Smooth muscle cell (in vitro differentiated cells): ENCODE results near the gene UBE2J2. TPM values are rescaled to one million over a fixed set of nuclear protein-coding genes. Genes with fewer than 3 reads are reported as not detected.

Experiments used
- DNase-seq: peaks from one replicate; lab custom pipeline; 2025; ENCODE audit not compliant: unreplicated experiment; lab: John Stamatoyannopoulos, UW
- H2AFZ ChIP-seq: fragments of 200-600 bp; sonication (generic); 2 replicates; pipeline ENCODE4 v1.6.0; 2016; ENCODE audit warnings: antibody characterized with exemption, low read depth, mild to moderate bottlenecking
- H3F3A ChIP-seq: fragments of 200-600 bp; sonication (generic); 2 replicates; pipeline ENCODE4 v1.6.0; 2017; ENCODE audit warnings: antibody characterized with exemption, low read depth
- H3K27ac ChIP-seq: fragments of 200-600 bp; sonication (generic); 2 replicates; pipeline ENCODE4 v1.5.1; 2016; ENCODE audit warnings: low read depth, mild to moderate bottlenecking
- H3K27me3 ChIP-seq: fragments of 200-600 bp; sonication (generic); 2 replicates; pipeline ENCODE4 v1.6.1; 2016; ENCODE audit warnings: low read depth, mild to moderate bottlenecking
- H3K36me3 ChIP-seq: fragments of 200-600 bp; sonication (generic); 2 replicates; pipeline ENCODE4 v1.5.1; 2016; ENCODE audit warnings: low read depth
- H3K4me1 ChIP-seq: fragments of 200-600 bp; sonication (generic); 2 replicates; pipeline ENCODE4 v1.5.1; 2016; ENCODE audit warnings: low read depth
- H3K4me2 ChIP-seq: fragments of 200-600 bp; sonication (generic); 2 replicates; pipeline ENCODE4 v1.6.0; 2016; ENCODE audit warnings: mild to moderate bottlenecking
- H3K4me3 ChIP-seq: fragments of 200-600 bp; sonication (generic); 2 replicates; pipeline ENCODE4 v1.5.1; 2016; ENCODE audit warnings: mild to moderate bottlenecking
- H3K79me2 ChIP-seq: fragments of 200-600 bp; sonication (generic); 2 replicates; pipeline ENCODE4 v1.6.0; 2016; ENCODE audit warnings: low read depth, mild to moderate bottlenecking
- H3K9ac ChIP-seq: fragments of 200-600 bp; sonication (generic); 2 replicates; pipeline ENCODE4 v1.6.0; 2016; ENCODE audit warnings: low read depth
- H3K9me3 ChIP-seq: fragments of 200-600 bp; sonication (generic); replicated peaks from 2 replicates; pipeline ENCODE4 v1.5.1; 2016; ENCODE audit warnings: low read depth
- H4K20me1 ChIP-seq: fragments of 200-600 bp; sonication (generic); 2 replicates; pipeline ENCODE4 v1.6.0; 2016; ENCODE audit warnings: low read depth
- WGBS: methylation state at CpG from one replicate; pipeline ENCODE4 v1.1.7; 2016; ENCODE audit warnings: low lambda C conversion rate; 5-methylcytosine and 5-hydroxymethylcytosine counted together
- polyA plus RNA-seq: library from polyadenylated mRNA; unstranded; fragments of >200 nt; fragmentation: Nextera tagmentation; extraction: Ambion mirVana; gene quantifications from 2 replicates; pipeline ENCODE4 v1.2.1, GENCODE V29; 2016
- total RNA-seq: library from RNA; depleted of rRNA; stranded (reverse); fragments of >200 nt; gene quantifications from 2 replicates; pipeline ENCODE4 v1.2.3, GENCODE V29; 2014
- TF ChIP-seq, protein P1 (sequence below): fragments of 200-600 bp; sonication (generic); IDR thresholded peaks from 2 replicates; pipeline ENCODE4 v1.5.1; 2017; ENCODE audit warnings: borderline replicate concordance, mild to moderate bottlenecking, antibody characterized with exemption; ENCODE audit not compliant: insufficient read depth, poor library complexity, severe bottlenecking

UBE2J2 gene
- total RNA-seq, result 20.5 and 30.2 TPM in 2 replicates
- 72.9 and 84.0 TPM in 2 replicates for polyA plus RNA-seq

DNA sequence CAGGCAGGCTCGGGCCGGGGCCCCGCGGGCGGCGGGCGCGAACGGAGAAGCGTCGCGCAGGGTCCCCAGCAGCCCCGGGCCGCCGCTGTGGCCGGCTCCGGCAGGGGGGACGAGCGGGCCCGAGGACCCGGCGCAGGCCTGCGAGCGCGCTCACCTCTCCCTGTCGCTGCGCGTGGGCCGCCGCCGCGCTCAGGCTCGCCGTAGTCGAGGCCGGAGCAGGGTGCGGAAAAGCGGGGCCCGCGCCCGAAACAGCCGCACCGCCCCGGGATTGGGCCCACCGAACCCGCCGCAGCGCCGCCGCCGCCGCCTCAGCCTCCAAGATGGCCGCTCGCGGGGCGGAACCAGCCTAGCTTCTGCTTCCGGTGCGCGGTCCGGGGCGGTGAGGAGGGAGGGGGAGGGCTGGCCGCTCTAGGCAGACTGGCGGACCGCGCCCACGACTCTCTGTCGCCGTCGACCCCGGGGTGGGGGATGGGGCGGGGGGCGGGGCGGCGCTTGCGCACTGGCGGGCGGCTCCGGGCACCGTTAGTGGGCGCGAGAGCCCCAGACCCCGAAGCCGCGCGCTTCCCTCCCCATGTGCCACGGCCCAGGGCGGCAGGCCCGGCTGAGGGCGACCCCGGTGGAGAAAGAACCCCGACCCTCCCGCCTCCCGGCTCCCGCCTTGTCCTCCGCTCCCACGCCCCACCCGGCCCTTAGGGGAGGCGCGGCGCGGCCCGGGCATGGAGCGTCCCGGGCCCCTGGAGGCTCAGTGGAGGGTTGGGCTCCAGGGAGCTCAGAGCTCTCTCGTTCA is at the start of gene UBE2J2:
TSS of gene UBE2J2 (minus strand) at position 343 of the 787 bp plus-strand sequence. CDS start 5,862 bp downstream, outside the sequence.
- TF ChIP-seq, protein P1, sequence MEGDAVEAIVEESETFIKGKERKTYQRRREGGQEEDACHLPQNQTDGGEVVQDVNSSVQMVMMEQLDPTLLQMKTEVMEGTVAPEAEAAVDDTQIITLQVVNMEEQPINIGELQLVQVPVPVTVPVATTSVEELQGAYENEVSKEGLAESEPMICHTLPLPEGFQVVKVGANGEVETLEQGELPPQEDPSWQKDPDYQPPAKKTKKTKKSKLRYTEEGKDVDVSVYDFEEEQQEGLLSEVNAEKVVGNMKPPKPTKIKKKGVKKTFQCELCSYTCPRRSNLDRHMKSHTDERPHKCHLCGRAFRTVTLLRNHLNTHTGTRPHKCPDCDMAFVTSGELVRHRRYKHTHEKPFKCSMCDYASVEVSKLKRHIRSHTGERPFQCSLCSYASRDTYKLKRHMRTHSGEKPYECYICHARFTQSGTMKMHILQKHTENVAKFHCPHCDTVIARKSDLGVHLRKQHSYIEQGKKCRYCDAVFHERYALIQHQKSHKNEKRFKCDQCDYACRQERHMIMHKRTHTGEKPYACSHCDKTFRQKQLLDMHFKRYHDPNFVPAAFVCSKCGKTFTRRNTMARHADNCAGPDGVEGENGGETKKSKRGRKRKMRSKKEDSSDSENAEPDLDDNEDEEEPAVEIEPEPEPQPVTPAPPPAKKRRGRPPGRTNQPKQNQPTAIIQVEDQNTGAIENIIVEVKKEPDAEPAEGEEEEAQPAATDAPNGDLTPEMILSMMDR, result no peak
- peak within 1 kb of the TSS; percentile 85 for H3K4me3 ChIP-seq
- H3K9me3 ChIP-seq, result no peaks in the 10 kb centered on the region
- H3F3A ChIP-seq, result no peaks in the 10 kb centered on the region
- WGBS, result 1% methylated on average over 67 of the region's 105 CpGs
- peak within 1 kb of the TSS; percentile 75 for H2AFZ ChIP-seq
- peaks cover 46% of the 10 kb centered on the region for H3K79me2 ChIP-seq
- H3K9ac ChIP-seq, result peak within 1 kb of the TSS; percentile 97
- H3K36me3 ChIP-seq, result no peaks in the 10 kb centered on the region
- peak; percentile 88 for DNase-seq
- H4K20me1 ChIP-seq, result peaks cover 43% of the 10 kb centered on the region
- no peaks in the 10 kb centered on the region for H3K27me3 ChIP-seq
- H3K4me2 ChIP-seq, result peak within 1 kb of the TSS; percentile 98
- peaks cover 18% of the 10 kb centered on the region for H3K4me1 ChIP-seq
- peak within 1 kb of the TSS; percentile 74 for H3K27ac ChIP-seq

DNA sequence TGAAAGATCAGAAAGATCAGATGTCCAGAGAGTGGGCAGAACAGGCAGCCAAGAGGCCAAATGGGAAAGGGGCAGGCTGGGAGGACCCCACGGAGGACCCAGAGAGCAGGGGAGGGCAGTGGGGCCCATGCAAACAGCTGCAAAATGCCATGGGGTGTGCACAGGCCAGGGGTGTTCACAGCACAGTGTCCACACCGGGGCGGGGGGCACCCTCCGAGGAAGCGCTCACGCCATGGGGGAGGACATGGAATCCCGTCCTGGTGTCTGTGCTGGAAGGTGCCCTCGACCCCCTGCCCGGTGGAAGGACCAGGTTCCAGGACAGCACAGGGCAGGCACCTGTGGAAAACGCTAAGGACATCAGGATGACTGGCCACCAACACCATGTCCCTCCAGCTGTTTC is 49.3 kb upstream of the UBE2J2 start:
- Histone ChIP-seq H3K4me2 (peak overlapping the region; percentile 7), H3K9me3 (no peaks in the 10 kb centered on the region), H3F3A (no peaks in the 10 kb centered on the region), H3K27me3 (no peaks in the 10 kb centered on the region), H3K9ac (no peak overlapping the region), H3K27ac (no peak overlapping the region), H3K4me3 (no peak overlapping the region), H2AFZ (no peak overlapping the region), H4K20me1 (peaks cover 70% of the 10 kb centered on the region), H3K4me1 (peaks cover 7% of the 10 kb centered on the region), H3K79me2 (peaks cover 75% of the 10 kb centered on the region), H3K36me3 (no peaks in the 10 kb centered on the region)
- TF ChIP-seq, protein P1, result no peak
- no peak for DNase-seq
- 96% methylated on average over 10 of the region's 10 CpGs for WGBS

DNA sequence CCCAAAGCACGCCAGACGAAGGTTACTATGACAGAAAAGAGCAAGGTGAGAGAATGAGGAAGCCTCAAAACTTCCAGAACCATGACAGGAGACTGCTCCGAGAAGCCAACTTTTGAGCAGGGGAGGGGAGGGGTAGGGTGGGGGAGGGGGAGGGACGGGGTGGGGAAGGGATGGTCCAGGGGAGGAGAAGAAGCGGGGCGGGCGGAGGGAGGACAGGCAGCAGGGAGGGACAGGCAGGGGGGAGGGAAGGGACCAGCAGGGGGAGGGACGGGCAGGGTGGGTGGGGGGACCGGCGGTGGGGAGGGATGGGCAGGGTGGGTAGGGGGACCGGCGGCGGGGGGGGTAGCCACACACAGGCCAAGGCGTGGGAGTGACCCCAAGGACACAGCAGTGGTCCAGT is 48.8 kb upstream of the UBE2J2 start:
- 100% methylated on average over 2 of the region's 14 CpGs for WGBS
- Histone ChIP-seq H3K4me3 (no peak overlapping the region), H3K9ac (no peak overlapping the region), H3K79me2 (peaks cover 79% of the 10 kb centered on the region), H3K27me3 (no peaks in the 10 kb centered on the region), H3K36me3 (no peaks in the 10 kb centered on the region), H4K20me1 (peaks cover 76% of the 10 kb centered on the region), H3K9me3 (no peaks in the 10 kb centered on the region), H3K4me1 (peaks cover 7% of the 10 kb centered on the region), H3F3A (no peaks in the 10 kb centered on the region), H3K27ac (no peak overlapping the region), H3K4me2 (no peak overlapping the region), H2AFZ (no peak overlapping the region)
- TF ChIP-seq, protein P1, result no peak
- no peak for DNase-seq
